OCI-LY7 (cell line): ENCODE data around the gene E2F6. TPM values are rescaled to one million over a fixed set of nuclear protein-coding genes. Genes with fewer than 3 reads are reported as not detected.

Experiments
- BruUV-seq: library from RNA; stranded (reverse); fragments of 400-500 nt; replicated peaks from 2 replicates; lab custom pipeline; 2021; lab: Mats Ljungman, UMichigan
- CTCF ChIA-PET: fragments of 300-600 bp; sonication (Branson Sonifier 250); formaldehyde crosslinking; loops from one replicate; lab custom pipeline; 2022; ENCODE audit warnings: antibody characterized with exemption; ENCODE audit not compliant: unreplicated experiment; lab: Charles Lee
- POLR2A ChIA-PET: fragments of 300-600 bp; sonication (Branson Sonifier 250); formaldehyde crosslinking; loops from one replicate; lab custom pipeline; 2022; ENCODE audit warnings: antibody characterized with exemption; lab: Charles Lee
- DNase-seq: peaks from one replicate; pipeline ENCODE4 v3.0.0-alpha.2; 2015; ENCODE audit warnings: low spot score
- H2AFZ ChIP-seq: fragments of 200-600 bp; sonication (generic), shearing (Covaris generic); 2 replicates; pipeline ENCODE4 v1.6.1; 2014; ENCODE audit warnings: mild to moderate bottlenecking, antibody characterized with exemption, low read length, moderate library complexity
- H3K27ac ChIP-seq: fragments of 200-600 bp; sonication (generic); 2 replicates; pipeline ENCODE4 v1.5.1; 2014; ENCODE audit warnings: mixed run types, low read depth, mild to moderate bottlenecking, moderate library complexity, low read length, inconsistent platforms; ENCODE audit not compliant: poor library complexity, severe bottlenecking
- H3K36me3 ChIP-seq: fragments of 200-600 bp; sonication (generic); 2 replicates; pipeline ENCODE4 v1.6.1; 2014; ENCODE audit warnings: mild to moderate bottlenecking, antibody characterized with exemption, low read length, moderate library complexity, mixed read lengths; ENCODE audit not compliant: insufficient read depth
- H3K4me1 ChIP-seq: fragments of 200-600 bp; sonication (generic); 2 replicates; pipeline ENCODE4 v1.5.1; 2014; ENCODE audit warnings: mild to moderate bottlenecking, low read length; ENCODE audit not compliant: insufficient read depth, poor library complexity, severe bottlenecking
- H3K4me2 ChIP-seq: fragments of 200-600 bp; sonication (generic); 2 replicates; pipeline ENCODE4 v1.6.1; 2014; ENCODE audit warnings: mild to moderate bottlenecking, low read length
- H3K4me3 ChIP-seq: fragments of 200-600 bp; sonication (generic); 2 replicates; pipeline ENCODE4 v1.5.1; 2014; ENCODE audit warnings: mild to moderate bottlenecking, low read depth, low read length; ENCODE audit not compliant: poor library complexity, severe bottlenecking
- H3K79me2 ChIP-seq: fragments of 200-600 bp; sonication (generic); 2 replicates; pipeline ENCODE4 v1.6.1; 2016; ENCODE audit warnings: low read depth, mild to moderate bottlenecking, low read length, moderate library complexity, mixed read lengths; ENCODE audit not compliant: insufficient read depth
- H3K9me2 ChIP-seq: fragments of 200-600 bp; sonication (generic); 2 replicates; pipeline ENCODE4 v1.6.1; 2016; ENCODE audit warnings: mild to moderate bottlenecking, low read length, mixed read lengths; ENCODE audit not compliant: insufficient read depth
- H3K9me3 ChIP-seq: fragments of 200-600 bp; sonication (generic); 2 replicates; pipeline ENCODE4 v1.6.1; 2014; ENCODE audit warnings: mild to moderate bottlenecking, mixed run types, low read length, mixed read lengths
- H4K20me1 ChIP-seq: fragments of 200-600 bp; sonication (generic); 2 replicates; pipeline ENCODE4 v1.6.1; 2014; ENCODE audit warnings: mild to moderate bottlenecking, antibody characterized with exemption, low read length, moderate library complexity, mixed read lengths; ENCODE audit not compliant: insufficient read depth
- EZH2phosphoT487 ChIP-seq: fragments of 200-600 bp; sonication (generic); IDR thresholded peaks from 2 replicates; pipeline ENCODE4 v1.6.1; 2018; ENCODE audit warnings: low read depth, borderline replicate concordance, mild to moderate bottlenecking, mixed run types, antibody characterized with exemption, low read length, moderate library complexity, mixed read lengths
- intact Hi-C: fragments of 100-400 bp; cut with micrococcal nuclease; formaldehyde crosslinking; loops from one replicate; pipeline ENCODE4 v1.10.0; 2022; ENCODE audit not compliant: unreplicated experiment
- total RNA-seq, 2 experiments: library from RNA; depleted of rRNA in 1 of 2; stranded (reverse); fragments of >200 nt in 1 of 2; shearing (Covaris generic) in 1 of 2; gene quantifications; 2 replicates each; pipeline ENCODE4 v1.2.3, GENCODE V29; 2014 to 2022
- TF ChIP-seq, protein P1 (sequence below): fragments of 200-600 bp; sonication (generic); conservative IDR thresholded peaks from 2 replicates; pipeline ENCODE4 v1.5.1; 2014; ENCODE audit warnings: mild to moderate bottlenecking, antibody characterized with exemption, low read length, moderate library complexity, mixed read lengths

The E2F6 gene
- total RNA-seq, 2 experiments from 2014 or later: 12.4 to 14.3 TPM

DNA sequence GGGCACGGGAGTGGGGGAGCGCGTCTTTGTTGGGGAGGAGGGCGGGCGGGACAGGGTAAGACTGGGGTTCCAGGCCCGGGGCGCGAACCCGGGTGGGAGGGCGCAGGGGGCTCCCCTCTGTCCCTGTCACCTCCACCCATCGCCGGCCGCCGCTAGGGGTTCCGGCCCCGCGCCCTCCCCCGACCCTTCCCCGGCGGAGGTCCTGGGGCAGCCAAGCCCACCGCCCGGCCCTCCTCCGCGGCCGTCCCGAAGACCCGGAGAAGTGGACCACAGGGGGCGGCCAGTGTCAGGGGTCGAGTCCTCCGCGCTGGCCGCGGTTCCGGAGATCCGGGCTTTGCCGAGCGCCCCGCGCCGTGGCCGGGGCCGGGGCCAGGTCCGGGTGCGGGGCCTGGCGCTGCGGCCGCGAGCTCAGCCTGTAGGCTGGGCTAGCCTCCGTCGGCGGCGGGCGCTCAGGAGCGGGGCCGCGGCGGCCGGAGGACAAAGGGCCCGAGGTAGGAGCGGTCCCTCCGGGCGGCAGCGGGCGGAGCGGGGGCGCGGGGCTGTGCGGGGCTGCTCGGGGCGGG is 16.6 kb upstream of the E2F6 start:
- Histone ChIP-seq H3K4me2 (no peak overlapping the region), H3K4me3 (no peak overlapping the region), H3K4me1 (no peaks in the 10 kb centered on the region), H2AFZ (no peak overlapping the region), H3K79me2 (no peaks in the 10 kb centered on the region), H4K20me1 (no peaks in the 10 kb centered on the region), H3K9me3 (no peaks in the 10 kb centered on the region), H3K36me3 (no peaks in the 10 kb centered on the region), H3K27ac (no peak overlapping the region), H3K9me2 (no peaks in the 10 kb centered on the region)
- DNase-seq: no peak
- POLR2A ChIA-PET: no interaction called here
- CTCF ChIA-PET: no interaction called here
- TF ChIP-seq, protein P1, sequence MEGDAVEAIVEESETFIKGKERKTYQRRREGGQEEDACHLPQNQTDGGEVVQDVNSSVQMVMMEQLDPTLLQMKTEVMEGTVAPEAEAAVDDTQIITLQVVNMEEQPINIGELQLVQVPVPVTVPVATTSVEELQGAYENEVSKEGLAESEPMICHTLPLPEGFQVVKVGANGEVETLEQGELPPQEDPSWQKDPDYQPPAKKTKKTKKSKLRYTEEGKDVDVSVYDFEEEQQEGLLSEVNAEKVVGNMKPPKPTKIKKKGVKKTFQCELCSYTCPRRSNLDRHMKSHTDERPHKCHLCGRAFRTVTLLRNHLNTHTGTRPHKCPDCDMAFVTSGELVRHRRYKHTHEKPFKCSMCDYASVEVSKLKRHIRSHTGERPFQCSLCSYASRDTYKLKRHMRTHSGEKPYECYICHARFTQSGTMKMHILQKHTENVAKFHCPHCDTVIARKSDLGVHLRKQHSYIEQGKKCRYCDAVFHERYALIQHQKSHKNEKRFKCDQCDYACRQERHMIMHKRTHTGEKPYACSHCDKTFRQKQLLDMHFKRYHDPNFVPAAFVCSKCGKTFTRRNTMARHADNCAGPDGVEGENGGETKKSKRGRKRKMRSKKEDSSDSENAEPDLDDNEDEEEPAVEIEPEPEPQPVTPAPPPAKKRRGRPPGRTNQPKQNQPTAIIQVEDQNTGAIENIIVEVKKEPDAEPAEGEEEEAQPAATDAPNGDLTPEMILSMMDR: no peak
- TF ChIP-seq EZH2phosphoT487: no peak
- no TSS peak for BruUV-seq
- intact Hi-C loops: no loop called here

GRCh38 chr2:11481789-11482472 is 16.0 kb upstream of the E2F6 start:
- no peak overlapping the region for H3K4me3 ChIP-seq
- ChIA-PET POLR2A (no interaction called here), CTCF (no interaction called here)
- H3K36me3 ChIP-seq: no peaks in the 10 kb centered on the region
- BruUV-seq: no TSS peak
- H2AFZ ChIP-seq: no peak overlapping the region
- H3K4me1 ChIP-seq: no peaks in the 10 kb centered on the region
- no peak for DNase-seq
- TF ChIP-seq, protein P1: no peak
- TF ChIP-seq EZH2phosphoT487: no peak
- no peak overlapping the region for H3K4me2 ChIP-seq
- no peaks in the 10 kb centered on the region for H3K9me3 ChIP-seq
- intact Hi-C loops: no loop called here
- no peaks in the 10 kb centered on the region for H3K79me2 ChIP-seq
- H4K20me1 ChIP-seq: no peaks in the 10 kb centered on the region
- H3K27ac ChIP-seq: no peak overlapping the region
- no peaks in the 10 kb centered on the region for H3K9me2 ChIP-seq

- Histone ChIP-seq H3K36me3 (no peaks in the 10 kb centered on the region), H3K79me2 (no peaks in the 10 kb centered on the region), H3K4me2 (no peak overlapping the region), H3K4me3 (no peak overlapping the region), H3K27ac (no peak overlapping the region), H4K20me1 (no peaks in the 10 kb centered on the region), H3K9me2 (no peaks in the 10 kb centered on the region), H3K9me3 (no peaks in the 10 kb centered on the region), H2AFZ (no peak overlapping the region), H3K4me1 (no peaks in the 10 kb centered on the region)
- ChIA-PET POLR2A (no interaction called here), CTCF (no interaction called here)
- TF ChIP-seq, protein P1: no peak
- no TSS peak for BruUV-seq
- intact Hi-C loops: no loop called here
- no peak for DNase-seq
These were observed 15.4 kb upstream of the E2F6 start for GRCh38 chr2:11481426-11481788.
